Activated naive CD4-positive, alpha-beta T cell treated with anti-CD3 and anti-CD28 coated beads, Interleukin-2, amount 50 U/mL, for 24 hours (primary cell): ENCODE data around the gene CPOX.
A peak's percentile ranks its signal among the peaks of the same experiment; 100 is the strongest.

ENCODE experiments used
- H3K27ac Mint-ChIP-seq: one replicate; pipeline ENCODE4 v1.8.0; 2021; ENCODE audit warnings: mild to moderate bottlenecking, mixed read lengths
- H3K27me3 Mint-ChIP-seq: one replicate; pipeline ENCODE4 v1.8.0; 2021; ENCODE audit warnings: mixed read lengths
- H3K36me3 Mint-ChIP-seq: one replicate; pipeline ENCODE4 v1.8.0; 2021; ENCODE audit warnings: mixed read lengths
- H3K4me1 Mint-ChIP-seq: one replicate; pipeline ENCODE4 v1.8.0; 2021; ENCODE audit warnings: mixed read lengths
- H3K4me3 Mint-ChIP-seq: one replicate; pipeline ENCODE4 v1.8.0; 2021; ENCODE audit warnings: mild to moderate bottlenecking, mixed read lengths
- H3K9me3 Mint-ChIP-seq: one replicate; pipeline ENCODE4 v1.8.0; 2021; ENCODE audit warnings: mixed read lengths

Gene CPOX

DNA sequence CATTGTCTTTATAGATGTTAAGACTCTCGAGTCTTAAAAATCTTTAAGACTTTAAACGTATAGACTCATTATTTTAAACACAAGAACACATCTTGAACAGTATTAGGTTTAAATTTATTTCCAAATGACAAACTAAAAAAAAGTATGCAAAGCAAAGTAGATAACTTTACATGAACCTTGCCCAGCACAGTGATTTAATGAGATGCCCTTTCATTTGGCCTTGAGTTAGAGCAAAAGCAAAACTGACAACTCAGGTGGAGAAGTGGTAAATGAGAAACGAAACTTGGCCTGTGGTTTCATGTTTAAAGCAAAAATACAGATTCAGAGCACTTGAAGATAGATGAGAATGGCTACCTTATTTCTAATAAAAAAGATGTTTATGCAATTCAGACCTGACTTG is 53.1 kb downstream of the CPOX start:
- Mint-ChIP-seq H3K9me3 (no peaks in the 10 kb centered on the region), H3K27me3 (no peaks in the 10 kb centered on the region), H3K27ac (peak overlapping the region; percentile 52), H3K36me3 (peaks cover 3% of the 10 kb centered on the region), H3K4me1 (peaks cover 48% of the 10 kb centered on the region), H3K4me3 (no peak overlapping the region)

DNA sequence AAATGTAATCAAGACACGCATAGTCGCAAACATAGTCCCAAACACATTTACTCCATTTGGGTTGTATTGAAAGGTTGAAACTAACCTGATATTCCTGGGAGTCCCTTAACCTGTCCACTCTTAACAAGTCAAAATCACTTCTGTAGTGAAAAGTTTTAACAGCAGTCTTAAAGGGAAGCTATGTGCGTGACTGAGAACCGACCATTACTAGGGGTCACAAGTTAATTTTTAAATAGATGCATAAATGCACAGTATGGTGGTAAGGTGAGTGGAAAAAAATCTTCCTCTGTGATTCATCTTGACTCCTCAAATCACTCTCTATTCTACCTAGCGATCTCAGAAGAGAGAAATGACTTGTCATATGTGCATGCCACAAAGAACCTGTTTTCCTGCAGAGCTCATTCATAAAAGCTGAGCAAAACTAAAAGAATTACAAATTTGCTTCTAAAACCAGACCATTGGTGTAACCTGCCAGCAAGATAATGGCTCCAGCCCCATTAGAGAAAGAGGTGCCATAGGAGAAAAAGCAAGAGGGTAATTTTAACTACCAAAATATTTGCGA is 56.9 kb downstream of the CPOX start:
- Mint-ChIP-seq H3K27me3 (no peaks in the 10 kb centered on the region), H3K36me3 (peaks cover 3% of the 10 kb centered on the region), H3K9me3 (no peaks in the 10 kb centered on the region), H3K4me3 (peak overlapping the region; percentile 37), H3K4me1 (peaks cover 29% of the 10 kb centered on the region), H3K27ac (peak overlapping the region; percentile 91)

DNA sequence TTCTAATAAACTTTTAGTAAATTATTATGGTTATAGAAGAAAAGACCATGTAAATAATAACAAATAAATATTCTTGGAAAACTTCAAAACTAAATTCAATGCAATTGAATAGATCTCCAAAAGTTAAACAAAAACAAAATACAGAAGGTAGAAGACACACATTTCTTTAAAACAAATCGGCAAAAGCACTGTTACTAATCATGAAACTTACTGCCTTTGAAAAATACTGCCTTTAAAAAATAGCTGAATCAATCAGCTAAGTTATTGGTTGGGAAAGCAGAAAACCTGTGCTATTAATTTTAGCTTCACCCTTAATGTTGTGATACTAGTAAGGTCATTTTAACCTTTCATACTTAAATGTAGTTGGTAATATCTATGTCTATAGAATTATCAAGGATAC is 58.7 kb downstream of the CPOX start:
- Mint-ChIP-seq H3K27me3 (no peaks in the 10 kb centered on the region), H3K27ac (no peak overlapping the region), H3K4me3 (no peak overlapping the region), H3K9me3 (no peaks in the 10 kb centered on the region), H3K4me1 (peaks cover 18% of the 10 kb centered on the region), H3K36me3 (peaks cover 2% of the 10 kb centered on the region)

DNA sequence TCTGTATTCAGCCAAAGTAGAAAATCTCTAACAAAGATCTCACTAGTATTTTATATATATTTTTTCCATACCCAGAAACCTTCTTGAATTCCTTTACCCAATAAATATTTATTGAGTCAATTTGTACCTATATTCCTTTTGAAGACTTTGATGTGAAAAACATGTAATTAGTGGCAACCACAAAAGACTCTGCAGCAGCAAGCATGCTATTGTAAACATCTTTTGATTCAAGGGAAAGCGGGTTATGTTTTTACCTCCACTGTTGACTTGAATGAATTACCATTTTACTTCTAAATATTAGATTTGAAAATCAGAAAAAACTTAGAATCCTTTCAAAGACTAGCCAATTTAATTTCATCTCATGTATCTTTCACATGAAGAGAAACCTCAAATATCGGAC is 59.2 kb downstream of the CPOX start:
- Mint-ChIP-seq H3K9me3 (no peaks in the 10 kb centered on the region), H3K4me3 (no peak overlapping the region), H3K36me3 (peaks cover 2% of the 10 kb centered on the region), H3K27ac (no peak overlapping the region), H3K4me1 (peaks cover 18% of the 10 kb centered on the region), H3K27me3 (no peaks in the 10 kb centered on the region)

DNA sequence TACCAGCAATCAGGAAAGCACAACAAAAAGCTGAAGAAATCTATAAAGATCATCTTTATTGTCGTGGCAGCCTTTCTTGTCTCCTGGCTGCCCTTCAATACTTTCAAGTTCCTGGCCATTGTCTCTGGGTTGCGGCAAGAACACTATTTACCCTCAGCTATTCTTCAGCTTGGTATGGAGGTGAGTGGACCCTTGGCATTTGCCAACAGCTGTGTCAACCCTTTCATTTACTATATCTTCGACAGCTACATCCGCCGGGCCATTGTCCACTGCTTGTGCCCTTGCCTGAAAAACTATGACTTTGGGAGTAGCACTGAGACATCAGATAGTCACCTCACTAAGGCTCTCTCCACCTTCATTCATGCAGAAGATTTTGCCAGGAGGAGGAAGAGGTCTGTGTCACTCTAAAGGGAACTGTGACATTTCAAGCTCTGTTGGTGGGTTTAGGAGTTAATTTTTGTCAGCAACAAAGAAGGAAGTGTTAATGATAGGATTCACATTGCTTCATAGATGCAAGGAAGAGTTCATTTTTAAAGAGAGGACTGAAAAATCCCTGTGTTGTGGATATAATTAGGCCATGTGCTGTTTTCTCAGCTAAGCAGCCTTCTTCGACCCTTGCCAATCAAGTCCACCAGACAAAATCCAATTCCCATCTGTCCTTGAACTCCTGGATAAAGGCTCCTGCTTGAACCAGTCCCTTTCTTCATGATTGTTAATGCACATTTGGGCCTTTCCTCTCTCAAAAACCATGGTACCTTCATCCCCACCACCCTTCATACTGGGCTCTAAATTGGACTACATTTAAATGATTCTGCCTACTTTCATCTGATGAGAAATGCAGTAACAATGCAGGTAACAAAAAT is 60.5 kb downstream of the CPOX start:
- H3K36me3 Mint-ChIP-seq, result no peaks in the 10 kb centered on the region
- H3K4me3 Mint-ChIP-seq, result peak overlapping the region; percentile 40

DNA sequence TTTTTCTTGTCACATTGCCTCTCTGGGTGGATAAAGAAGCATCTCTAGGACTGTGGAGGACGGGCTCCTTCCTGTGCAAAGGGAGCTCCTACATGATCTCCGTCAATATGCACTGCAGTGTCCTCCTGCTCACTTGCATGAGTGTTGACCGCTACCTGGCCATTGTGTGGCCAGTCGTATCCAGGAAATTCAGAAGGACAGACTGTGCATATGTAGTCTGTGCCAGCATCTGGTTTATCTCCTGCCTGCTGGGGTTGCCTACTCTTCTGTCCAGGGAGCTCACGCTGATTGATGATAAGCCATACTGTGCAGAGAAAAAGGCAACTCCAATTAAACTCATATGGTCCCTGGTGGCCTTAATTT is 61.2 kb downstream of the CPOX start:
- Mint-ChIP-seq H3K27ac (no peak overlapping the region), H3K4me1 (peaks cover 13% of the 10 kb centered on the region), H3K9me3 (no peaks in the 10 kb centered on the region), H3K36me3 (no peaks in the 10 kb centered on the region), H3K4me3 (no peak overlapping the region), H3K27me3 (no peaks in the 10 kb centered on the region)

More for the DNA sequence above, 60.5 kb downstream of the CPOX start:
- Mint-ChIP-seq H3K27me3 (no peaks in the 10 kb centered on the region), H3K9me3 (no peaks in the 10 kb centered on the region), H3K27ac (no peak overlapping the region), H3K4me1 (peaks cover 14% of the 10 kb centered on the region)

DNA sequence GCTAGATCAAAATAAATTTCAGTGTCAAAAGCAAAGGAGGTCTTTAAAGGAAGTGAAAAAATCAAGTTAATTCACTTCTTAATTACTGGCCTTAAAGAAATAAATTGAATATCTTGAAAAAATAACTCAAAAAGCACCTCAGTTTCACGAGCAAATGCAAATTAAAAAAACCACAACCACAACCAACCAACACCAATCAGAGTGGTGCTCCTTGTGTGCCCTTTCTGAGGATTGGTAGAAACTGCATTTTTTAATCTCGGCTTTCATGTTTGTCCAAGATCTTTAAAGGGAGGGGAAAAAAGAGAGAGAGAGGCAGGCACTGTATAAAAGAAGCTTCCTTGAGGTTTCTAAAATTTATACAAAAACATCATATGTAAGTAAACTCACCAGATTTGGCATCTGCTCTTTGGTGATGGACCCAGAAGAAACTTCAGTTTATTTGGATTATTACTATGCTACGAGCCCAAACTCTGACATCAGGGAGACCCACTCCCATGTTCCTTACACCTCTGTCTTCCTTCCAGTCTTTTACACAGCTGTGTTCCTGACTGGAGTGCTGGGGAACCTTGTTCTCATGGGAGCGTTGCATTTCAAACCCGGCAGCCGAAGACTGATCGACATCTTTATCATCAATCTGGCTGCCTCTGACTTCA is 61.7 kb downstream of the CPOX start, which contains the start of gene GPR15:
GPR15 (plus strand) TSS at position 357 of the 653 bp plus-strand sequence; CDS start at position 413, 56 bp downstream.
- H3K27ac Mint-ChIP-seq, result no peak within 1 kb of the TSS
- H3K36me3 Mint-ChIP-seq, result no peaks in the 10 kb centered on the region
- H3K9me3 Mint-ChIP-seq, result no peaks in the 10 kb centered on the region
- H3K27me3 Mint-ChIP-seq, result no peaks in the 10 kb centered on the region
- peak within 1 kb of the TSS; percentile 40 for H3K4me3 Mint-ChIP-seq
- H3K4me1 Mint-ChIP-seq, result peaks cover 8% of the 10 kb centered on the region

DNA sequence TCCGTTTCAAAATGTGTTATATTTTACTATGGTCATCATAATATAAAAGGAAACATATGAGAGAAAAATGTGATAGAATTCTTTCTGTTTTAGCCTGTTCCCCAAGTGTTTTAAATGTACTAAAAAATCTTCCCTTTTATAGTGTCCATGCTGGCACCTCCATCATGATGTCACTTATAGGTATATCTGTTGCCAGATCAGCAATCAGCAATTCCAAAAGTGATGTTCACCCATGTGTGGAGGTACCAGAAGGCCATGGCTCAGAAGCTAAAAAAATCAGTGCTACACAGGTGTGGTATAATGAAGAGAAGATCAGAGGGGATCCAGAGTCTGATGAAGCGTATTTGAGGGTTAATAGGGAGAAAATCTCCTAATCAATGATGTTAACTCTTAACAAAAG is 62.7 kb downstream of the CPOX start:
- Mint-ChIP-seq H3K9me3 (no peaks in the 10 kb centered on the region), H3K4me1 (no peaks in the 10 kb centered on the region), H3K36me3 (no peaks in the 10 kb centered on the region), H3K4me3 (no peak overlapping the region), H3K27ac (no peak overlapping the region), H3K27me3 (no peaks in the 10 kb centered on the region)

DNA sequence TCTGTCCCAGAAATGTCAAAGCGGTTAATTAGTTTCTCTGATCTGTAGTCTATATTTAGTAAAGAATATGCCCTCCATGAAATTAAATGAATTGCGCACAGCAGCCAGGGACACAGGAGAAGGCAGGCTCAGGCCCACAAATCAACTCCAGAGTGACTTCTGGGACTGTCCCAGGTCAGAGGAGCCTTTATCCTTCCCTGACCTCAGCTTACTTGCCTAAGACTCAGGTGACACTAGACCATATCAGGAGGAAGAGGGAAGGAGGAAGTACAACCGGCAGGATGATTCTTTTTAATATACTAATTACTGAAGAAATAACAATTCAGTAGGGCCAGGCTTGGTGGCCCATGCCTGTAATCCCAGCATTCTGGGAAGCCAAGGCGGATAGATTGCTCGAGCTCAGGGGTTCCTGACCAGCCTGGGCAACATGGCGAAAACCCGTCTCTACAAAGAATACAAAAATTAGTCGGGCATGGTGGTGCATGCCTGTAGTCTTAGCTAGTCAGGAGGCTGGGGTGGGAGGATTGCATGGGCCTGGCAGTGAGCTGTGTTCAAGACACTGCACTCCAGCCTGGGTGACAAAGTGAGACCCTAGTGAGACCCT is 63.5 kb downstream of the CPOX start:
- Mint-ChIP-seq H3K4me1 (no peaks in the 10 kb centered on the region), H3K27ac (no peak overlapping the region), H3K27me3 (no peaks in the 10 kb centered on the region), H3K4me3 (no peak overlapping the region), H3K36me3 (no peaks in the 10 kb centered on the region), H3K9me3 (no peaks in the 10 kb centered on the region)
